Measurements from ENCODE around the gene LTB4R2.

- no peak for TF ChIP-seq TCF4 (CRISPR knock-in tag; IDR thresholded peaks at IDR 0.05; ENCODE audit: borderline replicate concordance)
- TF ChIP-seq PATZ1 (CRISPR knock-in tag; IDR thresholded peaks at IDR 0.05; ENCODE audit: borderline replicate concordance) = no peak
- TF ChIP-seq CREB5 (CRISPR knock-in tag; IDR thresholded peaks at IDR 0.05; ENCODE audit: low read depth) = no peak
- TF ChIP-seq ZFP3 (CRISPR knock-in tag; IDR thresholded peaks at IDR 0.05) = no peak
- no peak for TF ChIP-seq BACH2 (CRISPR knock-in tag; IDR thresholded peaks at IDR 0.05; ENCODE audit: borderline replicate concordance)
- TF ChIP-seq OSR1 (CRISPR knock-in tag; IDR thresholded peaks at IDR 0.05) = no peak
These were observed 3.0 kb downstream of the LTB4R2 start for GRCh38 chr14:24312736-24313507.
